NOMO-1 treated with DMSO at 0.1 percent for 48 hours (cell line): ENCODE data around the gene PTPRG.

Experiments used
- DNase-seq: peaks from one replicate; lab custom pipeline; 2025; ENCODE audit not compliant: unreplicated experiment; lab: John Stamatoyannopoulos, UW

Gene PTPRG

GRCh38 chr3:61945657-61946056 is 384.3 kb downstream of the PTPRG start:
- no peak for DNase-seq

- DNase-seq, result no peak
Observed at GRCh38 chr3:61946570-61947324, 385.4 kb downstream of the PTPRG start.

- DNase-seq, result no peak
Observed at GRCh38 chr3:61947456-61947855, 386.1 kb downstream of the PTPRG start.

GRCh38 chr3:61948699-61949305 is 387.4 kb downstream of the PTPRG start:
- no peak for DNase-seq

- DNase-seq, result no peak
Observed at GRCh38 chr3:61954097-61954540, 392.7 kb downstream of the PTPRG start.

GRCh38 chr3:61955483-61955882 is 394.1 kb downstream of the PTPRG start:
- DNase-seq, result no peak

- no peak for DNase-seq
Observed at GRCh38 chr3:61956236-61956635, 394.9 kb downstream of the PTPRG start.

- DNase-seq, result no peak
Observed at GRCh38 chr3:61957259-61957658, 395.9 kb downstream of the PTPRG start.

- DNase-seq, result no peak
Observed at GRCh38 chr3:61960976-61961375, 399.6 kb downstream of the PTPRG start.

- DNase-seq, result no peak
Observed at GRCh38 chr3:61961900-61962299, 400.5 kb downstream of the PTPRG start.

- DNase-seq, result no peak
Observed at GRCh38 chr3:61964566-61964965, 403.2 kb downstream of the PTPRG start.

- no peak for DNase-seq
Observed at GRCh38 chr3:61965770-61966131, 404.4 kb downstream of the PTPRG start.

GRCh38 chr3:61966200-61966599 is 404.8 kb downstream of the PTPRG start:
- no peak for DNase-seq

- no peak for DNase-seq
Observed at GRCh38 chr3:61967019-61967418, 405.6 kb downstream of the PTPRG start.

- no peak for DNase-seq
Observed at GRCh38 chr3:61967937-61968336, 406.6 kb downstream of the PTPRG start.

GRCh38 chr3:61974662-61975061 is 413.3 kb downstream of the PTPRG start:
- no peak for DNase-seq

GRCh38 chr3:61975199-61975598 is 413.8 kb downstream of the PTPRG start:
- DNase-seq, result no peak

GRCh38 chr3:61975936-61976335 is 414.6 kb downstream of the PTPRG start:
- no peak for DNase-seq

- DNase-seq, result no peak
Observed at GRCh38 chr3:61978460-61979419, 417.4 kb downstream of the PTPRG start.

- no peak for DNase-seq
Observed at GRCh38 chr3:61979638-61980037, 418.3 kb downstream of the PTPRG start.

- DNase-seq, result no peak
Observed at GRCh38 chr3:61980041-61980440, 418.7 kb downstream of the PTPRG start.

- no peak for DNase-seq
Observed at GRCh38 chr3:61981060-61981459, 419.7 kb downstream of the PTPRG start.
